Stomach (tissue), 9 donors: ENCODE data around the gene ARHGEF1. TPM values are rescaled to one million over a fixed set of nuclear protein-coding genes. Genes with fewer than 3 reads are reported as not detected.
"Not testable (repeated sequence)": the region's sequence is repeated elsewhere in the genome, so short reads cannot be mapped to it uniquely, and the experiment has no call there.

Source experiments
- DNase-seq, 2 donors: peaks; one replicate each; pipeline versions ENCODE4 v3.0.0 to v3.0.0-alpha.2; 2013 to 2019
- H3K27ac ChIP-seq, 5 donors: fragments of 200-600 bp in 4 of 5; sonication (generic) in 4 of 5; one replicate each; pipeline ENCODE4 v1.5.1; 2013 to 2019; ENCODE audit warnings: mild to moderate bottlenecking in 1 of 5, moderate library complexity in 1 of 5
- H3K27me3 ChIP-seq, 3 donors: fragments of 200-600 bp; sonication (generic); one replicate each; pipeline ENCODE4 v1.5.1; 2017 to 2019; ENCODE audit warnings: mixed run types in 1 of 3
- H3K36me3 ChIP-seq, 4 donors: fragments of 200-600 bp; sonication (generic); 1 replicate in 3 of 4; 2 replicates in 1 of 4; pipeline ENCODE4 v1.5.1; 2016 to 2019
- H3K4me1 ChIP-seq, 4 donors: fragments of 200-600 bp; sonication (generic); one replicate each; pipeline ENCODE4 v1.5.1; 2016 to 2019
- H3K4me3 ChIP-seq, 4 donors: fragments of 200-600 bp; sonication (generic) in 3 of 4; one replicate each; pipeline ENCODE4 v1.5.1; 2016 to 2019; ENCODE audit warnings: mild to moderate bottlenecking in 1 of 4
- H3K9me3 ChIP-seq, 4 donors: fragments of 200-600 bp; sonication (generic); one replicate each; pipeline ENCODE4 v1.5.1; 2016 to 2019
- EP300 ChIP-seq: sonication (generic); formaldehyde crosslinking; IDR thresholded peaks from one replicate; pipeline ENCODE4 v1.6.1; 2017; ENCODE audit warnings: antibody characterized with exemption
- POLR2A ChIP-seq, 4 donors: fragments of 450-650 bp; IDR thresholded peaks; one replicate each; pipeline ENCODE4 v1.6.1; 2016; ENCODE audit warnings: antibody characterized with exemption in 4 of 4, control low read depth in 2 of 4, mild to moderate bottlenecking in 1 of 4, moderate library complexity in 1 of 4
- POLR2AphosphoS5 ChIP-seq, 3 donors: sonication (generic); formaldehyde crosslinking; IDR thresholded peaks; one replicate each; pipeline ENCODE4 v1.6.1; 2016; ENCODE audit warnings: antibody characterized with exemption in 3 of 3
- WGBS, 5 donors: extraction: QIAGEN DNeasy Blood & Tissue Kit in 3 of 5; methylation state at CpG; one replicate each; pipeline versions ENCODE4 v1.1.5 to v1.1.7; 2013 to 2018; 5-methylcytosine and 5-hydroxymethylcytosine counted together
- intact Hi-C: fragments of 100-400 bp; cut with DNase I; formaldehyde crosslinking; loops from one replicate; pipeline ENCODE4 v1.15.1; 2023; ENCODE audit warnings: low total_unique reads
- polyA plus RNA-seq, 3 donors: library from polyadenylated mRNA; stranded (reverse); fragments of 200-250 nt; gene quantifications; one replicate each; pipeline ENCODE4 v1.2.3, GENCODE V29; 2013
- total RNA-seq, 5 donors: library from RNA; depleted of rRNA; stranded (reverse); fragments of >200 nt; gene quantifications; one replicate each; pipeline versions ENCODE4 v1.1.0 to v1.2.3, GENCODE V29; 2014 to 2016
- TF ChIP-seq, protein P1 (sequence below), 7 experiments: fragments of 450-650 bp in 4 of 7; fragments of 200-600 bp in 3 of 7; sonication (generic) in 3 of 7; IDR thresholded peaks; one replicate each; pipeline ENCODE4 v1.5.1; 2016 to 2019; ENCODE audit warnings: antibody characterized with exemption in 7 of 7, control low read depth in 2 of 7, mild to moderate bottlenecking in 1 of 7
- donor health status: healthy with polysubstance abuse.
- donor health status: Bipolar disorder and iron deficiency.
- donor health status: healthy.

The ARHGEF1 gene
- total and polyA plus RNA-seq, 8 donors, result 40.8 to 329 (median 143) TPM

DNA sequence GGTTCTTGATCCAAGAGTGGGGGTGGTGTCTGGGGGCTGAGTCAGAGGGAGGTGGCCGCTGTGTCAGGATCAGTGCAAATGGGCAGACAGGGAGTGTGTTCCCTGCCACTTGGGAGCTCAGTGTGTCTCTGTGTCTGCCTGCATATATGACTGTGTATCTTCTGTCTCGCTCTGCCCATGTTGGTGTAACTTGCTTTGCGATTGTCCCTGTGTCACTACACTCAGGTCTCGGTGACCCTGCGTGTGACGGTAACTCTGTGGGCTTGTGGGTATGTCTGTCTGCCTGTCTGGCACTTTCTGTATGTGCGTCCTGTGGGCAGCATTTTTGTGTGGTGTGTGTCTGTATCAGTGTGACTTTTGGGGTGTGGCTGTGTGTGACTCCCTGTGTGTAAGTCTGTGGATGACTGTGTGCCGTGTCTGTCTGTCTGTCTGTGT is 53.4 kb downstream of the ARHGEF1 start:
- Histone ChIP-seq H3K4me3 (no peak overlapping the region), H3K9me3 (no peaks in the 10 kb centered on the region), H3K27me3 (peaks cover 12 to 99% (median 45%) of the 10 kb centered on the region in 3 donors), H3K27ac (no peak overlapping the region), H3K4me1 (peaks cover 21 to 47% (median 28%) of the 10 kb centered on the region in 4 donors), H3K36me3 (no peaks in the 10 kb centered on the region)
- intact Hi-C loops, result loop anchor here (10.0 kb wide), 1 partner anchor 62 kb away; the partner anchor contains the start of gene CD79A
- DNase-seq, result peak in 1 of 2 donors; percentile 11
- TF ChIP-seq EP300 (no peak), POLR2AphosphoS5 (IDR thresholded peaks at IDR 0.05) (no peak), POLR2A (IDR thresholded peaks at IDR 0.05) (no peak)
- TF ChIP-seq, protein P1, sequence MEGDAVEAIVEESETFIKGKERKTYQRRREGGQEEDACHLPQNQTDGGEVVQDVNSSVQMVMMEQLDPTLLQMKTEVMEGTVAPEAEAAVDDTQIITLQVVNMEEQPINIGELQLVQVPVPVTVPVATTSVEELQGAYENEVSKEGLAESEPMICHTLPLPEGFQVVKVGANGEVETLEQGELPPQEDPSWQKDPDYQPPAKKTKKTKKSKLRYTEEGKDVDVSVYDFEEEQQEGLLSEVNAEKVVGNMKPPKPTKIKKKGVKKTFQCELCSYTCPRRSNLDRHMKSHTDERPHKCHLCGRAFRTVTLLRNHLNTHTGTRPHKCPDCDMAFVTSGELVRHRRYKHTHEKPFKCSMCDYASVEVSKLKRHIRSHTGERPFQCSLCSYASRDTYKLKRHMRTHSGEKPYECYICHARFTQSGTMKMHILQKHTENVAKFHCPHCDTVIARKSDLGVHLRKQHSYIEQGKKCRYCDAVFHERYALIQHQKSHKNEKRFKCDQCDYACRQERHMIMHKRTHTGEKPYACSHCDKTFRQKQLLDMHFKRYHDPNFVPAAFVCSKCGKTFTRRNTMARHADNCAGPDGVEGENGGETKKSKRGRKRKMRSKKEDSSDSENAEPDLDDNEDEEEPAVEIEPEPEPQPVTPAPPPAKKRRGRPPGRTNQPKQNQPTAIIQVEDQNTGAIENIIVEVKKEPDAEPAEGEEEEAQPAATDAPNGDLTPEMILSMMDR (IDR thresholded peaks at IDR 0.05), result no peak
- WGBS, 5 donors, result 46 to 69% (median 62%) methylated on average over 8 of the region's 8 CpGs

DNA sequence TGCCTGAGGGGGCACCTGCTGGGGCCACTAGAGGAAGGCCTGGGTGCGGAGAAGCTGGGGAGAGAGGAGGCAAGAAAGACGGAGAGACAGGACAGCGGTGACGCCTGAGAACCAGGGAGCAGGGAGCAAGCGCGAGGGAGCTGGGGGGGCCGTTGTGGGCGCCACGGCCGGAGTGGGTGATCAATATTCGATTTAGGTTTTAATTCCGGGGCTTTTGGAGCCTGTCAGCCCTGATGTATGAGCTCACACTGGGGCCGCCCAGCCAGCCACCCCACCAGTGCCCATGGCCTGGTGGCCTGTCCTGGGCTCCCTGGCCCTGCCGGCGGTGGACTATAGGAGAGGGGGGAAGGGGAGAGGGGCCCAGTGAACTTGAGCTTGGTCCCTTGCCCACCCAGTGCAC is 54.0 kb downstream of the ARHGEF1 start:
- no peak for DNase-seq
- peaks cover 12 to 99% (median 41%) of the 10 kb centered on the region in 3 donors for H3K27me3 ChIP-seq
- intact Hi-C loops, result loop anchor here (10.0 kb wide), 1 partner anchor 62 kb away; the partner anchor contains the start of gene CD79A

DNA sequence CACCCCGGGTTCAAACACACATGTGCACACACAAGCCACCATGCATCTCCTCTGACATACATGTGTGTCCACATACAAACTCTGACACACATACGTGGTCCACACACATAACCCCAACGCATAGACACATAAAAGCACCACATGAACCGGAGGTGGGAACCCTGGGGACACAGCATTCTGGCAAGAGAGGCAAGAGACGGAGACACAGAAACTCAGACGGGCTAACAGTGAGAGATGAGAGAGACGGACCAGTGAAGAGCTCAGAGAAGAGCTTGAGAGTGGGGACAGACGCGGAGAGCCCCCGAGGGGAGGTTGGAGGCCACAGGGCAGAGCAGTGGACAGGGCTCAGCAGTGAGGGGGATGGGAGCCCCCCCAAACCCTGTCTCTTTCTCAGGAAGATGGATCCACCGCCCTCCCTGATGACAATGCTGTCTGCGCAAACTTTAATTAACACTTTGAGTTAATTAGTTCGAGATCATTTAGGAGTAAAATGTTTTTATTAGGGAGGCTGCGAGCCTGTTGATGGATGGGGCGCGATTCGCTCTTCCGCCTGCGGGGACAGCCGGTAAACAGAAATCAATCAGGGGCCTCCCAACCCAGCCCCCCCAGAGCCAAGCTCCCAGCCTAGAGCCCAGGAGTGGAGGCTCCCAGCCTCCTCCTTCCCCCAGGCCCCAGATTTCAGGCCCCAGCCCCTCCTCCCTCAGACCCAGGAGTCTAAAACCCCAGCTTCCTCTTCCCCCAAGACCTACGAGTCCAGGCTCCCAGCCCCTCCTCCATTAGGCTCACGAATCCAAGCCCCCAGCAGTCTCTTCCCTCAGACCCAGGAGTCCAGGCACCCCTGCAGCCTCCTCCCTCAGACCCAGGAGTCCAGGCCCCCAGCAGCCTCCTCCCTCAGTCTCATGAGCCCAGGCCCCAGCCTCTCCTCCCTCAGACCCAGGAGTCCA is 54.8 kb downstream of the ARHGEF1 start:
- Histone ChIP-seq H3K27me3 (peaks cover 12 to 97% (median 33%) of the 10 kb centered on the region in 3 donors), H3K27ac (no peak overlapping the region), H3K4me1 (peaks cover 21 to 44% (median 28%) of the 10 kb centered on the region in 4 donors), H3K4me3 (no peak overlapping the region), H3K36me3 (no peaks in the 10 kb centered on the region), H3K9me3 (no peaks in the 10 kb centered on the region)
- intact Hi-C loops, result loop anchor here (10.0 kb wide), 1 partner anchor 63 kb away; the partner anchor contains the start of gene CD79A
- 40 to 58% (median 53%) methylated on average over 21 to 22 of the region's 22 CpGs for WGBS, 5 donors
- peak in 1 of 2 donors; percentile 30 for DNase-seq
- TF ChIP-seq, protein P1 (IDR thresholded peaks at IDR 0.05), result no peak
- TF ChIP-seq POLR2A (IDR thresholded peaks at IDR 0.05), result no peak

More for the DNA sequence above, 54.0 kb downstream of the ARHGEF1 start:
- Histone ChIP-seq H3K4me3 (no peak overlapping the region), H3K4me1 (peaks cover 21 to 47% (median 28%) of the 10 kb centered on the region in 4 donors), H3K36me3 (no peaks in the 10 kb centered on the region), H3K27ac (no peak overlapping the region), H3K9me3 (no peaks in the 10 kb centered on the region)
- TF ChIP-seq POLR2AphosphoS5 (IDR thresholded peaks at IDR 0.05) (no peak), POLR2A (IDR thresholded peaks at IDR 0.05) (no peak), EP300 (no peak)
- TF ChIP-seq, protein P1 (IDR thresholded peaks at IDR 0.05), result no peak
- WGBS, 5 donors, result 63 to 70% (median 67%) methylated on average over 15 of the region's 15 CpGs

DNA sequence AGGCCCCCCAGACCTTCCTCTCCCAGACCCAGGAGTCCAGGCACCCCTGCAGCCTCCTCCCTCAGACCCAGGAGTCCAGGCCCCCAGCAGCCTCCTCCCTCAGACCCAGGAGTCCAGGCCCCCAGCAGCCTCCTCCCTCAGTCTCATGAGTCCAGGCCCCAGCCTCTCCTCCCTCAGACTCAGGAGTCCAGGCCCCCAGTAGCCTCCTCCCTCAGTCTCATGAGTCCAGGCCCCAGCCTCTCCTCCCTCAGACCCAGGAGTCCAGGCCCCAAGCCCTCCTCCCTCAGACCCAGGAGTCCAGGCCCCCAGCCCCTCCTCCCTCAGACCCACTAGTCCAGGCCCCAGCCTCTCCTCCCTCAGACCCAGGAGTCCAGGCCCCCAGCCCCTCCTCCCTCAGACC is 56.2 kb downstream of the ARHGEF1 start:
- H3K9me3 ChIP-seq, DNase-seq, H3K27ac ChIP-seq, H3K4me3 ChIP-seq, H3K36me3 ChIP-seq: not testable (repeated sequence)
- peaks cover 21 to 37% (median 28%) of the 10 kb centered on the region in 4 donors for H3K4me1 ChIP-seq
- peaks cover 12 to 92% (median 30%) of the 10 kb centered on the region in 3 donors for H3K27me3 ChIP-seq
- intact Hi-C loops, result loop anchor here (10.0 kb wide), 1 partner anchor 64 kb away; the partner anchor contains the start of gene CD79A
